Measurements from ENCODE around the gene BBS12. TPM values are rescaled to one million over a fixed set of nuclear protein-coding genes. Genes with fewer than 3 reads are reported as not detected.

Gene BBS12
- 1 to 10 TPM in 1 of 3 donors, under 1 TPM in 1, not detected in 1; 0.19 to 1.1 TPM for polyA plus RNA-seq

GRCh38 chr4:122732329-122733026, at the start of gene BBS12:
Gene BBS12 (plus strand): TSS chr4:122732704. CDS start chr4:122741893, 9,189 bp downstream.
- DNase-seq, result peak; percentile 99
- H3K4me3 Mint-ChIP-seq, result peak within 1 kb of the TSS; percentile 91 to 99 (median 97)
- H3K27ac Mint-ChIP-seq, result peak within 1 kb of the TSS; percentile 93 to 99 (median 96)
- no peaks in the 10 kb centered on the region for H3K9me3 Mint-ChIP-seq
- H3K4me1 Mint-ChIP-seq, result peaks cover 20 to 23% of the 10 kb centered on the region in 2 donors
- no peaks in the 10 kb centered on the region for H3K36me3 Mint-ChIP-seq
- H3K27me3 Mint-ChIP-seq (ENCODE audit: low read depth in 3 of 3), result peaks cover 6 to 16% (median 8%) of the 10 kb centered on the region in 3 donors

GRCh38 chr4:122686691-122687090, 45.8 kb upstream of the BBS12 start:
- Mint-ChIP-seq H3K4me1 (no peaks in the 10 kb centered on the region), H3K27me3 (ENCODE audit: low read depth in 3 of 3) (peaks cover 2 to 3% (median 2%) of the 10 kb centered on the region in 3 donors), H3K27ac (no peak overlapping the region)

DNA sequence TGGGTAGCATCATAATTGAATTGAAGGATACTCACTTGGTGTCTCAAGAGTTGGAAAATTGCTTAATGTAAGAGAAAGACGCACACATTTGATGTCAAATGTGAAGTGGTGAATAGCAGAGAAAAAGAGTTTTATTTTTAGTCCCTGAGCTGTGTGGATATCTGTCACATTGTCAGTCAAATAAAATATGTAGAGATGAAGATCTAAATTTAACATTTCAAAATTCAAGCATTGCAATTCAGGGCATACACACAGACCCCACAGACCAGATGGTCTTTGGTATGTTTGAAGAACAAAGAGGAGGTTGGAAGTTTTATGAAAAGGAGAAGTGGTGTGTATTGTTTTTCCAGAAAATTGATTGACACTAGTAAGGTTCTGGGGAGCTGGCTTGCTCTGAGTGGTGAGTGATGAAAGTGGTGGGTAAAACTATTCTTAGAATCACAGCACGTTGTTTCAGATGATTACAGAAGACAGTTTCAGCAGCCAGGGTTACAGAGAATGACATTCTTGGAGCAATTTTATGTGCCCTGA, 44.9 kb upstream of the BBS12 start:
- peaks cover 0 to 3% (median 0%) of the 10 kb centered on the region in 3 donors for H3K27me3 Mint-ChIP-seq (ENCODE audit: low read depth in 3 of 3)
- no peak overlapping the region for H3K27ac Mint-ChIP-seq
- H3K4me3 Mint-ChIP-seq, result no peak overlapping the region
- no peak for DNase-seq
- H3K36me3 Mint-ChIP-seq, result no peaks in the 10 kb centered on the region
- no peaks in the 10 kb centered on the region for H3K4me1 Mint-ChIP-seq
- H3K9me3 Mint-ChIP-seq, result peaks cover 0 to 3% (median 0%) of the 10 kb centered on the region in 6 donors

More at GRCh38 chr4:122686691-122687090, 45.8 kb upstream of the BBS12 start:
- Mint-ChIP-seq H3K4me3 (no peak overlapping the region), H3K36me3 (no peaks in the 10 kb centered on the region), H3K9me3 (peaks cover 0 to 3% (median 0%) of the 10 kb centered on the region in 6 donors)
- no peak for DNase-seq

- H3K27me3 Mint-ChIP-seq (ENCODE audit: low read depth in 3 of 3), result peaks cover 0 to 5% (median 0%) of the 10 kb centered on the region in 3 donors
- peak overlapping the region in 1 of 5 donors; percentile 7 for H3K4me3 Mint-ChIP-seq
Observed at GRCh38 chr4:122688529-122689140, 43.9 kb upstream of the BBS12 start.

GRCh38 chr4:122689972-122690371, 42.5 kb upstream of the BBS12 start:
- Mint-ChIP-seq H3K4me3 (no peak overlapping the region), H3K4me1 (no peaks in the 10 kb centered on the region), H3K27ac (no peak overlapping the region), H3K27me3 (ENCODE audit: low read depth in 3 of 3) (peaks cover 0 to 5% (median 1%) of the 10 kb centered on the region in 3 donors), H3K9me3 (peaks cover 0 to 3% (median 0%) of the 10 kb centered on the region in 6 donors), H3K36me3 (no peaks in the 10 kb centered on the region)
- DNase-seq, result no peak

More at GRCh38 chr4:122688529-122689140, 43.9 kb upstream of the BBS12 start:
- Mint-ChIP-seq H3K4me1 (no peaks in the 10 kb centered on the region), H3K27ac (no peak overlapping the region), H3K36me3 (no peaks in the 10 kb centered on the region), H3K9me3 (peaks cover 0 to 3% (median 0%) of the 10 kb centered on the region in 6 donors)
- DNase-seq, result no peak

DNA sequence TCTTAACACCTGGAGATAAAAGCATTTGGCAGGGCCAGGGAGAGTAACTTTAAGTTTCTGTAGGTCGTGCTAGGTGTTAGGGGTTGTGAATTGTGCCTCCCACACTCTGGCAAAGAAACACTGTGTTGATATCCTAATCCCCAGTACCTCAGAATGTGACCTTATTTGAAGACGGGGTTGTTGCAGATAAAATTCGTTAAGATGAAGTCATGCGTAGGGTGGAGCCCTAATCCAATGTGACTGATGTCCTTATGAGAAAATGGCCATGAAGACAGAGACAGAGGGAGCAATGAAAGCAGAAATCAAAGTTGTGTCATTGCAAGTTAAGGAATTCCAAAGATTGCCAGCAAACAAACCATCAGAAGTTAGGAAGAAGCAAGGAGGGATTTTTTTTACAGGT, 40.5 kb upstream of the BBS12 start:
- no peaks in the 10 kb centered on the region for H3K36me3 Mint-ChIP-seq
- H3K4me3 Mint-ChIP-seq, result no peak overlapping the region
- peaks cover 0 to 4% (median 0%) of the 10 kb centered on the region in 6 donors for H3K9me3 Mint-ChIP-seq
- DNase-seq, result no peak
- H3K4me1 Mint-ChIP-seq, result no peaks in the 10 kb centered on the region
- H3K27me3 Mint-ChIP-seq (ENCODE audit: low read depth in 3 of 3), result peaks cover 0 to 6% (median 1%) of the 10 kb centered on the region in 3 donors
- H3K27ac Mint-ChIP-seq, result no peak overlapping the region

- no peak overlapping the region for H3K27ac Mint-ChIP-seq
Observed at GRCh38 chr4:122692641-122693520, 39.6 kb upstream of the BBS12 start.

DNA sequence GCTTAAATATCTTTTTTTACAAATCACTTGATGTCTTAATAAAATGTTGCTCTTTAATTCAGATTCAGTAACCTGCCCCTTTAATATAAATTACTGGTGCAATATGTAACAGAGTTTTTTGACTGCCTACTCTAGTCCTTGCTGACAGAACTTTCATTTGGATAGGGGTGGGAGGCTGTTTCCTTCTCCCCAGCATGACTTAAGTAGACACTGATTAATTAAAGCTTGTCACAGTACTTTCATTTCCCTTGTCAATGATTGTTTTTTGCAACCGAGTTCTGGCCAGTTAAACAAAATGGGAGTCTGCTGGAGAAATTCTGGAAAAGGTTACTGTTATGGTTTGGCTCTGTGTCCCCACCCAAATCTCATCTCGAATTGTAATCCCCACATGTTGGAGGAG, 37.3 kb upstream of the BBS12 start:
- DNase-seq, result no peak
- peaks cover 0 to 4% (median 0%) of the 10 kb centered on the region in 6 donors for H3K9me3 Mint-ChIP-seq
- H3K27me3 Mint-ChIP-seq (ENCODE audit: low read depth in 3 of 3), result peaks cover 0 to 6% (median 5%) of the 10 kb centered on the region in 3 donors
- H3K4me1 Mint-ChIP-seq, result no peaks in the 10 kb centered on the region
- H3K27ac Mint-ChIP-seq, result no peak overlapping the region
- no peaks in the 10 kb centered on the region for H3K36me3 Mint-ChIP-seq
- H3K4me3 Mint-ChIP-seq, result no peak overlapping the region

More at GRCh38 chr4:122692641-122693520, 39.6 kb upstream of the BBS12 start:
- Mint-ChIP-seq H3K9me3 (peaks cover 0 to 4% (median 0%) of the 10 kb centered on the region in 6 donors), H3K27me3 (ENCODE audit: low read depth in 3 of 3) (peaks cover 0 to 6% (median 3%) of the 10 kb centered on the region in 3 donors), H3K36me3 (no peaks in the 10 kb centered on the region), H3K4me1 (no peaks in the 10 kb centered on the region), H3K4me3 (no peak overlapping the region)
- DNase-seq, result no peak

DNA sequence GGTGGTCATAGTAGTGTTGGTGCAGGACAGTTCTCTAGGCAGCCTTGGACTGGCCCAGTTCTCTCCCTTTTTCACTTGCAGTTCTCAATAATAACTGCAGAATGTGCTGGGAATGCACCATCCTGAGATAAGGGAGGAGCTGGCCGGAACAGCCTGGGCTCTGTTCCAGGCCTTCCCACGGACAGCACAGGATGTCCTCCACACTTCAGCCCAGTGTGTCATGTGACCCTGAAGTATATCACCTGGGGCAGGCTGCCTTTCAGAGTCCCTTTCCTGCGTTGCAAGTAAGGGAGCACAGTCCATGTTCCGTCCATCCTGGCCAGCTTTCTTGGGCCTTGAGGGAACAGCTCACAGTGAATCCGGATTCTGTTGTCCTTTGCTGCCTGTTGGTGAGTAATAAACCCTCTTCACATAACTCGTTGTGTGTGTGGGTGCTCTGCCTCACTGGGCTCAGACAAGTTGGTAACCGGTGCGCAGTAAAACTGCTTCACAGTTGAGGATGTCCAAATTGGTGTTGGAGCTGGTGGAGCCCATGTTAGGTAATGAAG, 32.3 kb upstream of the BBS12 start:
- Mint-ChIP-seq H3K36me3 (no peaks in the 10 kb centered on the region), H3K4me3 (no peak overlapping the region), H3K9me3 (peaks cover 0 to 1% (median 0%) of the 10 kb centered on the region in 6 donors), H3K4me1 (no peaks in the 10 kb centered on the region), H3K27ac (no peak overlapping the region), H3K27me3 (ENCODE audit: low read depth in 3 of 3) (peaks cover 7 to 11% (median 8%) of the 10 kb centered on the region in 3 donors)
- no peak for DNase-seq

- Mint-ChIP-seq H3K36me3 (no peaks in the 10 kb centered on the region), H3K9me3 (no peaks in the 10 kb centered on the region), H3K27ac (no peak overlapping the region), H3K4me3 (no peak overlapping the region), H3K27me3 (ENCODE audit: low read depth in 3 of 3) (peaks cover 7 to 11% (median 8%) of the 10 kb centered on the region in 3 donors), H3K4me1 (no peaks in the 10 kb centered on the region)
- DNase-seq, result no peak
Observed at GRCh38 chr4:122701061-122701460, 31.4 kb upstream of the BBS12 start.

DNA sequence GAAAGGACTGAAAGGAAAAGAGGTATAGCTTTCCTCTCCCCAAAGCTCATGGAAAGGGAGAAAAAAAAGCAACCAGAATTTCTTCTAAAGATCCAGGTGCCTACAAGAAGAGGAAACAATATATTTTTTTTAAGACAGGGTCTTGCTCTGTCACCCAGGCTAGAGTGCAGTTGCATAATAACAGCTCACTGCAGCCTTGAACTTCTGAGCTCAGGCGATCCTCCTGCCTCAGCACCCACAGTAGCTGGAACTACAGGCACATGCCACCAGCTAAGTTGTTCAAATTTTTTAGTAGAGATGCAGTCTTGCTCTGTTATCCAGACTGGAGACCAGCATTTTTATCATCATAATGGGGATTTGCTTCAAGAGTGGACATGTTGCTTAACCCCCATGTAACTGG, 30.5 kb upstream of the BBS12 start:
- Mint-ChIP-seq H3K27ac (no peak overlapping the region), H3K4me3 (no peak overlapping the region), H3K9me3 (no peaks in the 10 kb centered on the region), H3K4me1 (no peaks in the 10 kb centered on the region), H3K27me3 (ENCODE audit: low read depth in 3 of 3) (peaks cover 7 to 10% (median 8%) of the 10 kb centered on the region in 3 donors), H3K36me3 (no peaks in the 10 kb centered on the region)
- no peak for DNase-seq

GRCh38 chr4:122702939-122703338, 29.6 kb upstream of the BBS12 start:
- Mint-ChIP-seq H3K27ac (no peak overlapping the region), H3K36me3 (no peaks in the 10 kb centered on the region), H3K27me3 (ENCODE audit: low read depth in 3 of 3) (peaks cover 5 to 12% (median 8%) of the 10 kb centered on the region in 3 donors), H3K4me1 (no peaks in the 10 kb centered on the region), H3K4me3 (no peak overlapping the region), H3K9me3 (no peaks in the 10 kb centered on the region)
- no peak for DNase-seq

DNA sequence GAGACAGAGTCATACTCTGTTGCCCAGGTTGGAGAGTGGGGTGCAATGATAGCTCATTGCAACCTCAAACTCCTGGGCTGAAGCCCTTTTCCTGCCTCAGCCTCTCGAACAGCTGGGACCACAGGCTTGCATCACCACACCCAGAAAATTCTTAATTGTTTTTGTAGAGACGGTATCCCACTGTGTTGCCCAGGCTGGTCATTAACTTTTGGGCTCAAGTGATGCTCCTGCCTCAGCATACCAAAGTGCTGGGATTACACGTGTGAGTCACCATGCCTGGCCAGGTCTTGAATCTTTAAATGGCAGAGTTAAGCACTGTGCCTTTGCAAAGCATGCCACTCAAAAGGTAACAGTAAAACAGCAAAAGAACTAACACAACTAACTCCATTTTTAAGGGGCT, 28.6 kb upstream of the BBS12 start:
- Mint-ChIP-seq H3K27ac (no peak overlapping the region), H3K36me3 (no peaks in the 10 kb centered on the region), H3K4me1 (no peaks in the 10 kb centered on the region), H3K9me3 (no peaks in the 10 kb centered on the region), H3K4me3 (no peak overlapping the region), H3K27me3 (ENCODE audit: low read depth in 3 of 3) (peaks cover 5 to 12% (median 8%) of the 10 kb centered on the region in 3 donors)
- DNase-seq, result no peak
